Measurements from ENCODE around the gene MAPK8IP2.
"Not testable (repeated sequence)": the region's sequence is repeated elsewhere in the genome, so short reads cannot be mapped to it uniquely, and the experiment has no call there.

Gene MAPK8IP2

GRCh38 chr22:50640857-50641647 is 40.5 kb downstream of the MAPK8IP2 start:
- no peak for DNase-seq

GRCh38 chr22:50641696-50642607 is 41.4 kb downstream of the MAPK8IP2 start:
- no peak for DNase-seq

- not testable (repeated sequence) for DNase-seq
Measured at GRCh38 chr22:50643021-50643820, 42.6 kb downstream of the MAPK8IP2 start.

- not testable (repeated sequence) for DNase-seq
Measured at GRCh38 chr22:50643821-50644101, 43.2 kb downstream of the MAPK8IP2 start.

- no peak for DNase-seq
Measured at GRCh38 chr22:50653256-50653655, 52.7 kb downstream of the MAPK8IP2 start.

- not testable (repeated sequence) for DNase-seq
Measured at GRCh38 chr22:50654664-50655063, 54.1 kb downstream of the MAPK8IP2 start.

GRCh38 chr22:50656122-50657070 is 55.8 kb downstream of the MAPK8IP2 start:
- DNase-seq: no peak

- DNase-seq: no peak
Measured at GRCh38 chr22:50657925-50658324, 57.3 kb downstream of the MAPK8IP2 start.

- not testable (repeated sequence) for DNase-seq
Measured at GRCh38 chr22:50659711-50660110, 59.1 kb downstream of the MAPK8IP2 start.

GRCh38 chr22:50660306-50660705 is 59.7 kb downstream of the MAPK8IP2 start:
- DNase-seq: no peak

All from activated effector memory CD4-positive, alpha-beta T cell treated with anti-CD3 and anti-CD28 coated beads, Interleukin-2, amount 50 U/mL, for 16 hours (primary cell).